B cell (primary cell): Measurements from ENCODE around the gene SH3BGR. TPM values are rescaled to one million over a fixed set of nuclear protein-coding genes. Genes with fewer than 3 reads are reported as not detected.

ENCODE experiments used
- ATAC-seq: fragments of 200-7000 bp; cut with Tn5 transposase; one replicate; pipeline ENCODE4 v1.10.0; 2021; ENCODE audit warnings: low read depth, mild to moderate bottlenecking, moderate number of reproducible peaks, moderate library complexity
- CTCF ChIA-PET: fragments of 350-600 bp; sonication (Branson Sonifier 250); formaldehyde crosslinking; loops from one replicate; lab custom pipeline; 2021; ENCODE audit warnings: antibody characterized with exemption, inconsistent platforms; lab: Charles Lee
- POLR2A ChIA-PET: fragments of 350-600 bp; sonication (Branson Sonifier 250); formaldehyde crosslinking; loops from one replicate; lab custom pipeline; 2021; ENCODE audit warnings: antibody characterized with exemption; lab: Charles Lee
- DNase-seq: peaks from one replicate; pipeline ENCODE4 v3.0.0; 2013
- H2AFZ ChIP-seq: 2 replicates; pipeline ENCODE4 v1.6.1; 2012; ENCODE audit warnings: mild to moderate bottlenecking, low read depth, low read length; ENCODE audit not compliant: insufficient read depth, poor library complexity, severe bottlenecking
- H3K27ac ChIP-seq, 2 donors: 1 replicate in 1 of 2; 2 replicates in 1 of 2; pipeline ENCODE4 v1.5.1; 2012 to 2013; ENCODE audit warnings: low read length in 2 of 2, mild to moderate bottlenecking in 2 of 2, moderate library complexity in 1 of 2
- H3K27me3 ChIP-seq, 4 experiments: fragments of 200-600 bp in 1 of 4; sonication (generic) in 1 of 4; replicated peaks in 1 of 4; 1 replicate in 2 of 4; 2 replicates in 2 of 4; pipeline versions ENCODE4 v1.6.1 to v1.7.0; 2013 to 2016; ENCODE audit warnings: low read length in 3 of 4, mild to moderate bottlenecking in 2 of 4, mixed read lengths in 1 of 4, moderate library complexity in 1 of 4; ENCODE audit not compliant: insufficient read depth in 4 of 4, control insufficient read depth in 3 of 4; ENCODE audit errors: control extremely low read depth in 1 of 4
- H3K36me3 ChIP-seq, 2 experiments: replicated peaks in 1 of 2; 1 replicate in 1 of 2; 2 replicates in 1 of 2; pipeline versions ENCODE4 v1.6.1 to v1.7.1; 2013; ENCODE audit warnings: low read length in 1 of 2; ENCODE audit not compliant: insufficient read depth in 2 of 2, control insufficient read depth in 1 of 2; ENCODE audit errors: control extremely low read depth in 1 of 2, extremely low read depth in 1 of 2
- H3K4me1 ChIP-seq, 2 donors: fragments of 200-600 bp in 1 of 2; sonication (generic) in 1 of 2; 1 replicate in 1 of 2; 2 replicates in 1 of 2; pipeline versions ENCODE4 v1.5.1 to v1.6.1; 2013 to 2017; ENCODE audit warnings: low read length in 2 of 2; ENCODE audit not compliant: control insufficient read depth in 2 of 2, insufficient read depth in 2 of 2
- H3K4me2 ChIP-seq: replicated peaks from 2 replicates; pipeline ENCODE3; 2012; ENCODE audit warnings: mild to moderate bottlenecking, low read depth, low read length; ENCODE audit not compliant: poor library complexity, severe bottlenecking
- H3K4me3 ChIP-seq, 5 experiments: fragments of 200-600 bp in 1 of 5; sonication (generic) in 1 of 5; 1 replicate in 3 of 5; 2 replicates in 2 of 5; pipeline versions ENCODE4 v1.5.1 to v1.7.0; 2011 to 2016; ENCODE audit warnings: low read length in 4 of 5, mild to moderate bottlenecking in 4 of 5, low read depth in 2 of 5, control low read depth in 1 of 5, moderate library complexity in 1 of 5; ENCODE audit not compliant: insufficient read depth in 1 of 5; ENCODE audit errors: control extremely low read depth in 1 of 5, extremely low read depth in 1 of 5
- H3K79me2 ChIP-seq: fragments of 200-600 bp; sonication (generic); one replicate; pipeline ENCODE4 v1.6.0; 2016; ENCODE audit warnings: low read length; ENCODE audit not compliant: control insufficient read depth, insufficient read depth
- H3K9ac ChIP-seq: fragments of 200-600 bp; sonication (generic); 2 replicates; pipeline ENCODE4 v1.6.1; 2017; ENCODE audit warnings: mild to moderate bottlenecking, low read length, moderate library complexity
- H3K9me3 ChIP-seq, 3 donors: one replicate each; pipeline versions ENCODE4 v1.6.1 to v1.7.1; 2013; ENCODE audit warnings: low read length in 2 of 3; ENCODE audit not compliant: control insufficient read depth in 2 of 3, insufficient read depth in 1 of 3; ENCODE audit errors: control extremely low read depth in 1 of 3
- H4K20me1 ChIP-seq: 2 replicates; pipeline ENCODE4 v1.6.0; 2012; ENCODE audit warnings: mild to moderate bottlenecking, low read length; ENCODE audit not compliant: insufficient read depth, control insufficient read depth, poor library complexity, severe bottlenecking
- H3K27ac Mint-ChIP-seq: one replicate; pipeline ENCODE4 v1.8.0; 2021; ENCODE audit warnings: mixed read lengths
- H3K27me3 Mint-ChIP-seq: one replicate; pipeline ENCODE4 v1.8.0; 2021; ENCODE audit warnings: mixed read lengths
- H3K4me1 Mint-ChIP-seq: one replicate; pipeline ENCODE4 v1.8.0; 2021; ENCODE audit warnings: mixed read lengths
- H3K4me3 Mint-ChIP-seq: one replicate; pipeline ENCODE4 v1.8.0; 2021; ENCODE audit warnings: mixed read lengths
- H3K9me3 Mint-ChIP-seq: one replicate; pipeline ENCODE4 v1.8.0; 2022; ENCODE audit warnings: mixed read lengths; ENCODE audit not compliant: insufficient read depth
- CTCF ChIP-seq: fragments of 200-600 bp; IDR thresholded peaks from one replicate; pipeline ENCODE4 v1.8.0; 2022; ENCODE audit warnings: antibody characterized with exemption, mild to moderate bottlenecking
- EZH2 ChIP-seq: IDR thresholded peaks from 2 replicates; pipeline ENCODE4 v1.6.1; 2012; ENCODE audit warnings: borderline replicate concordance, low read depth, mild to moderate bottlenecking, moderate library complexity, low read length; ENCODE audit not compliant: insufficient read depth, poor library complexity, severe bottlenecking
- WGBS: methylation state at CpG from one replicate; pipeline ENCODE4 v1.1.5; 2013; ENCODE audit warnings: missing lambda C conversion rate; ENCODE audit not compliant: insufficient coverage; 5-methylcytosine and 5-hydroxymethylcytosine counted together
- intact Hi-C: fragments of 100-400 bp; cut with micrococcal nuclease; formaldehyde crosslinking; loops from one replicate; pipeline ENCODE4 v1.10.0; 2022
- polyA plus RNA-seq: library from polyadenylated mRNA; depleted of rRNA; stranded (reverse); fragments of >200 nt; gene quantifications from 2 replicates; pipeline ENCODE4 v1.2.3, GENCODE V29; 2012
- total RNA-seq, 2 donors: library from RNA; stranded (reverse); fragments of 120-200 nt in 1 of 2; gene quantifications; 1 replicate in 1 of 2; 2 replicates in 1 of 2; pipeline versions ENCODE4 v1.2.3 to v1.2.4, GENCODE V29; 2013 to 2022

The SH3BGR gene
- total and polyA plus RNA-seq, 2 donors (not counting 1 experiment from before 2014, with no cell fraction given) = 0.21 to 1.7 TPM

- Histone ChIP-seq H2AFZ (no peak overlapping the region), H3K9ac (no peak overlapping the region), H3K4me1 (no peaks in the 10 kb centered on the region), H3K4me2 (no peak overlapping the region), H3K9me3 (no peaks in the 10 kb centered on the region), H3K27me3 (peaks cover 0 to 2% (median 0%) of the 10 kb centered on the region in 4 experiments), H3K36me3 (no peaks in the 10 kb centered on the region), H3K27ac (no peak overlapping the region), H4K20me1 (no peaks in the 10 kb centered on the region), H3K79me2 (no peaks in the 10 kb centered on the region), H3K4me3 (no peak overlapping the region)
- Mint-ChIP-seq H3K4me1 (no peaks in the 10 kb centered on the region), H3K27me3 (peaks cover 9% of the 10 kb centered on the region), H3K4me3 (no peak overlapping the region), H3K9me3 (no peaks in the 10 kb centered on the region), H3K27ac (no peak overlapping the region)
- ChIA-PET CTCF (interaction anchor here (0.7 to 1.4 kb wide), 4 partner anchors 14 to 610 kb away, joined by 3 to 6 read pairs (median 4); no protein-coding TSS in a partner anchor), POLR2A (no interaction called here)
- ATAC-seq (no peak), DNase-seq (no peak)
- WGBS = no CpG with 5 or more reads among the region's 6 CpGs
- no peak for TF ChIP-seq EZH2
- no peak for TF ChIP-seq CTCF
- intact Hi-C loops = no loop called here
Measured at GRCh38 chr21:39533545-39534380, 82.0 kb downstream of the SH3BGR start.
